Hippocampal formation (tissue), 2 donors: ENCODE measurements around the gene SYNC.

ENCODE experiments used
- DNase-seq, 2 donors: peaks; one replicate each; lab custom pipeline; 2025; lab: John Stamatoyannopoulos, UW

The SYNC gene

DNA sequence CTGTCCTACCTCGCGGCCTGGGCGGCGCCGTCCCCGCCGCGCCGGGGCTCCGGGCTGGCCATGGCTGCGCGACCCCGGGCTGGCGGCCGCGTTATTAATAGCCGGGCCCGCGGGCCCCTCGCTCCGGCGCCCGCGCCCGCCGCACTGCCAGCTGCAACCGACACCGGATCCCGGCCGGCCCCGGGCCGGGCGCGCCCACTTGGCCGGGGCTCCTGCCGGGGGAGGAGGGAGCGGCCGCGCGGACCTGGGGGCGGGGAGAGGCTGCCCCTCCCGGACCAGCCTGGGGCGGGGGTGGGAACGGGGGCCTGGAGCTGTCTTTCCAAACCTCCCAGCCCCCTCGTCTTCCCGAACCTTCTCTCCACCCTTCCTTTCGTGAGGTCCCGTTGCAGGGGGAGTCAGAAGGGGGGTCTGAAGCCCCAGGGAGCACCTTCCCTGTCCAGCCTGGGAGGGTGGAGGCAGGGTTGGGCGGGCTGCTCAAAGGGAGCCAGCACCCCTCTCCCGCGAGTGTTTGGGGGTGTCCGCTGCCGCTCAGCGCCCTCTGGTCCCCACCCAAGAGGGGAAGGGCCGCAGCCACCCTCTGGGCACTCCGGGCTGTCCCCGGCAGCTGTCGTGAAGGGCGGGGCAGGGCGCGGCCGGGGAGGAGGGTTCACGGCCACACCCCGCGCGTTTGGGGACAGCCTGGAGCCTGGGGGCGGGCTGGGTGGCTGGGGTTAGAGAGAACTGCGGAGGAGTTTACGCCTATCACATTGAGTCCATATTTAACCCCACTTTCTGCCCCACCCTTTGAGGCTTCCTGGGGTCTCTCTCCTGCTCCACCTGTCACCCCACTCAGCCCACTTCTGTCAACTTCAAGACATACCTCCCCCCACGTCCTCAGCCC is at the start of gene SYNC:
Gene SYNC, minus strand, starts transcription at position 172 of the 880 bp plus-strand sequence. Its CDS starts 110 bp downstream, at position 62.
- peak in 1 of 2 donors; percentile 20 for DNase-seq

DNA sequence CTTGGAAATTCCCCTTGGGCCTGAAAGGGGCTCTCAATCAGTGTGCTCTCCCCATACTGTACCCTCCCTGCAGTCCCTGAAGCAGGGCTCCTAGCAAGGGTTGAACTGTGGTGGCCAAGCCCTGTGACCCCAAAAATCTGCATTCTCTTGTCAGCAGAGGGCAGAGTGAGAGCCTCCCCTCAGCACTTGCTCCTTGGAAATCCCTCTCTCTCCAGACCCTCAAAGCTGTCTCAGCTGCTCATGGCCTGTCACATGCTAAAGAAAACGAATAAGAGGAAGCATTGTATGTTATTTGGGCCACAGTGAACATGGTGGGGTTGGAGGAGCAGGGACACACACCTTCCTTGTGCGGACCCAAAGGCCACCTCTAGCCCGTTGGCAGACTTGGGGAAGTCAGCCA is 47.2 kb upstream of the SYNC start:
- no peak for DNase-seq

DNA sequence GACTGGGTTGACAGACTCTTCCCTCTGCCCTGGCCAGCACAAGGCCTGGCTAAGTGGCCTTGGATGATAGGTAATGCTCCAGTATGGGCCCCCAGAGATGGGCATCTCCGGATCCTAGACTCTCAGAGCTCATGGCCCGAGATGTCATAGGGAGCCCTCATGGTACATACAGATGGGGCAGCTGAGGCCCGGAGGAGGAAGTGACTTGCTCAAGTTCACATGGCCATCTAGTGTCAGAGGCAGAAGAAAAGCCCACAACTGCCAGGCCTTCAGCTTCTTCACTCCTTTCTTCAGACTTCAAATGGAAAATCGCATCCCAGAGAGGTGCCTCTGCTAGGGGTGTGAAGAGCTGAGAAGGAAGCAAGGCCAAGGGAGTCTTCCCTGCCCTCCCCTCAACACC is 46.8 kb upstream of the SYNC start:
- no peak for DNase-seq

DNA sequence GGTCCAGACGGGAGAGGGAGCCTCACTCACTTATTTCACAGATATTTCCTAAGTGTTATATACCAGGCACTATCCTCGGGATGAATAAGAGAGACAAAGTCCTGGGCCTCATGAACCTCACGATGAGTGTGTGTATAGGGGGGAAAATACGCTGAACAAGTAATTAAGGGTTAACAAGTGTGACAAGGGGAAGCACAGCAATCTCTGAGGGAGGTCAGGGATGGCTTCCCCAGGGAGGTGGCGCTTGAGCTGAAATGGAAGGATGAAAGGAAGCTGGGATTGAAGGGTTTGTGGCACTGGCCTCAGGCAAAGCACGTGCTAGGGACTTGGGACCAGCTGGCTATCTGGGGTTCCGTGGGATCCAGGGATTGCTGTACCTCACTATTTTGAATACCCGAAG is 46.4 kb upstream of the SYNC start:
- DNase-seq, result no peak

GRCh38 chr1:32748348-32748747 is 45.8 kb upstream of the SYNC start:
- no peak for DNase-seq

DNA sequence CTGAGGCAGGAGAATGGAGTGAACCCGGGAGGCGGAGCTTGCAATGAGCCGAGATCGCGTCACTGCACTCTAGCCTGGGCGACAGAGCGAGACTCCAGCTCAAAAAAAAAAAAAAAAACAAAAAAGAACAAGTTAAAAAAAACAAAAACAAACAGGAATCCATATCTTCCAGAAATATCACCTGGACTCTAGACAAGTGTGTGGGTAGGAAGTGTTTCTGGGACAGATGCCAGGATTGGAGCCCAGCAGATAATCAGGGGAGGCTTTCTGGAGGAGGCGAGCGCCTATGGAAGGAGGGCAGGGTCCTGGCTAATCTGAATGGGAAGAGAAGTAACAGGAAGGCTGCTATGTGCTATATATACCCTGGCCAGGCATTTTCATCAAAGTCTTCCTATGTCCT is 43.6 kb upstream of the SYNC start:
- DNase-seq, result no peak

DNA sequence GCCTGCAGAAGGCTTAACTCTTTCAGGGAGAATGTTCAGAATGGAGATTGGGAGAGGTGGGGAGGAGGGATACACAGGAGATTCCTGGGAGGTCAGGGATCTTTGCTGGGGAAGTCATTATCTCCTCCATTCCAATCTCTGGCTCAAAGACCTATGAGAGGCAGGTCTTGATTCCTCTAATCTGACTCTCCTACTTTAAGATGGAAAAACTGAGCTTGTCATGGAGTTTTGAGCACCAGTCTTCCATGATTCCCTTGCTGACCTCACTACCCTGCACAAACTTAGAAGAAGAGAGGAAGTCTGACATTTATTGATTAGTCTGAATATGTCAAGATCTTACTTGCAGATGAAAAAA is 41.5 kb upstream of the SYNC start:
- no peak for DNase-seq

GRCh38 chr1:32743380-32744070 is 41.0 kb upstream of the SYNC start:
- no peak for DNase-seq

- no peak for DNase-seq
These were observed 40.4 kb upstream of the SYNC start for GRCh38 chr1:32742956-32743355.

- no peak for DNase-seq
These were observed 39.8 kb upstream of the SYNC start for GRCh38 chr1:32742199-32742947.

DNA sequence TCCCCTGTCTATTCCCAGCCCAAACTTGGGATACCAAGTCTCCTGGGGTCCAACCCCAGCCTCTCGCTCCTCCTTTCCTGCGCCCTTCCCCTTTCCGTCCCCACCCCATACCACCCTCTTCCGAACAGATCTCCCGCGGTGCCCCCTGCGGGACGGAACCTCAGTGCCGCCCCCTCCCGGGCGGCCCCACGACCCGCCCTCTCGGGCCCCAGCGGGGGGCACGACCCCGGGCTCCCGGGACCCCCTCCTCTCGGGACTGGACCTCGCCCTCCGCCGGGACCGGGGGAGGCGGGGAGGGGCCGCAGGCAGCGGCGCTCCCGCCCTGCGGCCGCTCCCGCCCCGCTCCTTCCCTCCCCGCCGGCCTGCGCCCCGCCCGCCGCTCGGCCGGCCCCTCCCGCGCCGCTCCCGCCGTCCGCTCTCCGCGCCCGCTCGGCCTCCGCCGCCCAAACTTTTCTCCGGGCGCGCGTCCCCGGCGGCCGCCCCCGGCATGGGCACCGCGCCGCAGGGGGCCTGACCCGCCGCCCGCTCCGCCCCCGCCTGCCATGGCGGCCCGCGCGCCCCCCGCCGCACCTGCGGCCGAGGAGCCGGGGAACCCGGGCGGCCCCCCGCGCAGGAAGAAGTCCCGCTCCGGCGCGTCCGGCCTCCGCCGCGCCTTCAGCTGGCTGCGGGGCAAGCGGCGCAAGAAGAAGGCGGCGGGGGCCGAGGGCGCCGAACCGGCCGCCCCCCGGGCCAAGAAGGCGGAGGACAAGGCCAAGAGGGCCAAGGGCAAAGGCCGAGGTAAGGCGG is 39.0 kb upstream of the SYNC start:
- DNase-seq, result no peak

- no peak for DNase-seq
These were observed 38.5 kb upstream of the SYNC start for GRCh38 chr1:32741059-32741412.

GRCh38 chr1:32736812-32737791 is 34.5 kb upstream of the SYNC start:
- no peak for DNase-seq

DNA sequence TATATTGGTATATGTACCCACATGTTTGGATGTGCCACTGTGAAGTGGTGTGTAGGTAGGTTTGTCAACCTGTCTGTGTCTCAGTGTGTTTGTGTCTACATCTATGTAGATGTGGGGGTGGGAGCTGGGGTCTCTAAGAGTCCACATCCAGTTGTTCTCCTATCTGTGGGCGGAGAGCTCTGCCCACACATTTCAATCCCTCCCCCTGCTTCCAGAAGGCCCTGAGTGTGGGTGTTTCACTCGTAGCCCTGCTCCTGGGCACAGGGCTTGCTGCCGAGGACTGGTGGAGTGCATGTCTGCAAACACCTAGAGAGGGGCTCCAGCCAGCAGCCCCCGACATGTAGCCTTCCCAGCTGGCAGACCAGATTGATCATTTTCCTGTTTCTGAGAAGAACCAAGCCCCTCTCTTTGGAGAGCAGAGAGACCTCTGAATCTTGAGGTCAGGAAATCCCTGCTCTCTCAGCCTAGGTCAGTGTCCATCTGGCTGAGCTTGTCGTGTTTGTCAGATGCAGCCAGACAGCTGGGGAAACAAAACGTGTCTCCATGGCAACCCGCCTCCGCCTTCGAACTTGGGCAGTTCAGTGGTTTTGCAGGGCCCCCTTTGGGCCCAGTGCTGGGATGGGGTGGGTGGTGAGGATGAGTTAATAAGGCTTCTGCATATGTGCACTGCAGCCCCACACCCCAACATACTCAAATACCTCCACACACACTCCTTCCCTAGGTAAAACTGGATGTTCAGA is 31.2 kb upstream of the SYNC start:
- DNase-seq, result no peak

DNA sequence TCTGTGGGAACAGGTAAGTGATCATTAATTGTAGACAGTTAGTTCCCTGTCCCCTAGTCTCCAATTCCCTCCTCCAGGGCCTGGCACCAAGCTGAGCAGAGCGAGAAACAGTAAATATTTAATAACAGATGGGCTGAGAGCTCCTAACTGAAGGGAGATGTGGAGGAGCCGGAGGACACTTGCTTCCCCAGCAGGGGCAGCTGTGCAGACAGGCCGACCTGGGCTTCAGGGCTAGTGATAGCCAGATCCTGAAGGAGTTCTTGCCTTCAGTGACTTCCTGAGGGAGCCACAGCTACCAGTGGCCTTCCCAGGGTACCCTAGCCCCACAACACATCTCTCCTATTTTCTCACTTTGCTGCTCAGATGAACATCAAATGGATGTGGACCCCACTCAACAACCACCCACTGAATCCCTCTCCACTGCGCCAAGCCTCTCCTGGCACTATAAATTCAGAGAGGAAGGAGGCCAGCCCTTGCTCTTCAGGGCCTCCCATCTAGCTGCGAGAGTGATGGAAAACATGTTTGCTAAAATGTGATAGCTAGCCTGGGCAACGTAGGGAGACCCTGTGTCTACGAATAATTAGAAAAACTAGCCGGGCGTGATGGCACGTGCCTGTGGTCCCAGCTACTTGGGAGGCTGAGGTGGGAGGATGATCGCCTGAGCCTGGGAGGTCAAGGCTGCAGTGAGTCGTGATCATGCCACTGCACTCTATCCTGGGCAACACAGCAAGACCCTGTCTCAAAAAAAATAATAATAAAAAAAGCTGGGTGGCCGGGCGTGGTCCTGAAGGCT is 26.9 kb upstream of the SYNC start:
- no peak for DNase-seq

GRCh38 chr1:32728413-32729077 is 26.0 kb upstream of the SYNC start:
- no peak for DNase-seq

GRCh38 chr1:32727876-32728275 is 25.3 kb upstream of the SYNC start:
- DNase-seq, result no peak

DNA sequence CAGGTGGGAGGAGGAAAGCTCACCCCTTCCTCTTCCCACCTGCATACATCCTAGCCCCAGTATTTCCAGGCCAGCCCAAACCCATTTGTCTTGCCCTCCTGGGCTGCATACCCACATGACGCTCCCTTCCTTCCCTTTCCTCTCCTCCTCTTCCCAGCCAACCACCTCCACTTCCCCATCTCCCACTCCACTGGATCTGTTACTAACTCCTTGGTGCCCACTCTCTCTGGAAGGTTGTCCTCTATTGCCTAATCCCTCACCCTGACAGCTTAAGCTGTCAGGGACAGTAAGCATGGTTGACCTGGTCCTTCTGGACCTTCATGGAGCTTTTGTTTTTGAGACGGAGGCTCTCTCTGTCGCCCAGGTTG is 23.0 kb upstream of the SYNC start:
- DNase-seq, result no peak
